ENCODE results near the gene B4GALT6. TPM values are rescaled to one million over a fixed set of nuclear protein-coding genes. Genes with fewer than 3 reads are reported as not detected.

B4GALT6 gene
- total and polyA plus RNA-seq, 2 experiments from 2014 or later: 3.2 to 14.1 TPM

- DNase-seq (ENCODE audit: low spot score): no peak
- WGBS (ENCODE audit: low lambda C conversion rate, missing lambda C conversion rate): 51% methylated on average over 2 of the region's 2 CpGs
- Histone ChIP-seq H3K27me3 (no peaks in the 10 kb centered on the region), H3K4me2 (no peak overlapping the region), H3K79me2 (no peaks in the 10 kb centered on the region), H3K9me3 (ENCODE audit: low read depth) (no peaks in the 10 kb centered on the region), H3K36me3 (replicated peaks; ENCODE audit: insufficient read depth, low read depth) (no peaks in the 10 kb centered on the region), H3K4me1 (ENCODE audit: insufficient read depth) (no peaks in the 10 kb centered on the region), H3K9me2 (replicated peaks; ENCODE audit: insufficient read depth) (no peaks in the 10 kb centered on the region), H4K20me1 (ENCODE audit: insufficient read depth, poor library complexity, severe bottlenecking) (no peaks in the 10 kb centered on the region), H3K4me3 (no peak overlapping the region), H2AFZ (no peak overlapping the region), H3K27ac (no peak overlapping the region)
- no peak for TF ChIP-seq CTCF (IDR thresholded peaks at IDR 0.05; ENCODE audit: poor library complexity)
- no peak for TF ChIP-seq EZH2phosphoT487 (IDR thresholded peaks at IDR 0.05; ENCODE audit: low read depth, severe bottlenecking, unreplicated experiment)
- TF ChIP-seq EZH2 (IDR thresholded peaks at IDR 0.05; ENCODE audit: borderline replicate concordance): no peak
These were observed 74.5 kb downstream of the B4GALT6 start for GRCh38 chr18:31609886-31610285.

- Histone ChIP-seq H3K27ac (no peak overlapping the region), H3K27me3 (no peaks in the 10 kb centered on the region), H3K9me2 (replicated peaks; ENCODE audit: insufficient read depth) (no peaks in the 10 kb centered on the region), H3K4me1 (ENCODE audit: insufficient read depth) (no peaks in the 10 kb centered on the region), H3K36me3 (replicated peaks; ENCODE audit: insufficient read depth, low read depth) (no peaks in the 10 kb centered on the region), H3K4me2 (no peak overlapping the region), H3K9me3 (ENCODE audit: low read depth) (no peaks in the 10 kb centered on the region), H3K79me2 (no peaks in the 10 kb centered on the region), H3K4me3 (no peak overlapping the region), H4K20me1 (ENCODE audit: insufficient read depth, poor library complexity, severe bottlenecking) (no peaks in the 10 kb centered on the region), H2AFZ (no peak overlapping the region)
- TF ChIP-seq CTCF (IDR thresholded peaks at IDR 0.05; ENCODE audit: poor library complexity) (no peak), EZH2phosphoT487 (IDR thresholded peaks at IDR 0.05; ENCODE audit: low read depth, severe bottlenecking, unreplicated experiment) (no peak), EZH2 (IDR thresholded peaks at IDR 0.05; ENCODE audit: borderline replicate concordance) (no peak)
- 78% methylated on average over 5 of the region's 5 CpGs for WGBS (ENCODE audit: low lambda C conversion rate, missing lambda C conversion rate)
- no peak for DNase-seq (ENCODE audit: low spot score)
These were observed 77.0 kb downstream of the B4GALT6 start for GRCh38 chr18:31607384-31607783.

DNA sequence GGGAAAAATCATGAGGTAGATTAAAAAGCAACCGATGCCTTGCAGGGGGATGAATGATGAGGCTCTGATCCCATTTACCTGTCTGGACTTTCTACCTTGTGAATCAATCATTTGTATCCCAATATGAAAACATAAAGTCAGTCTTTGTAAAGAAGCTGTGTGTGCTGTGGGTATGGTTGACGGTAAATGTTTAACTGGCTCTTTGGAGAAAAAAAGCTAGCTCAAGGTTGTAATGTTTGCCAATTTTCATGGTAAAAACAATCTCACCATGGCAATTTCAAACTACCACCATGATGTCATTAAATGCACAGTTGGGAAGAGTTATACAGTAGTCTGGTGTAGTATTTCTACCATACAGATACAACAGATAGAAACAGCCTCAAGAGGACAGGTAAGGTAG lies 78.1 kb downstream of the B4GALT6 start:
- Histone ChIP-seq H3K27me3 (no peaks in the 10 kb centered on the region), H3K9me3 (ENCODE audit: low read depth) (no peaks in the 10 kb centered on the region), H4K20me1 (ENCODE audit: insufficient read depth, poor library complexity, severe bottlenecking) (no peaks in the 10 kb centered on the region), H3K79me2 (no peaks in the 10 kb centered on the region), H3K36me3 (replicated peaks; ENCODE audit: insufficient read depth, low read depth) (no peaks in the 10 kb centered on the region), H3K4me3 (no peak overlapping the region), H3K9me2 (replicated peaks; ENCODE audit: insufficient read depth) (no peaks in the 10 kb centered on the region), H2AFZ (no peak overlapping the region), H3K27ac (no peak overlapping the region), H3K4me2 (no peak overlapping the region), H3K4me1 (ENCODE audit: insufficient read depth) (no peaks in the 10 kb centered on the region)
- no peak for DNase-seq (ENCODE audit: low spot score)
- WGBS (ENCODE audit: low lambda C conversion rate, missing lambda C conversion rate): 64% methylated on average over 2 of the region's 2 CpGs
- no peak for TF ChIP-seq EZH2 (IDR thresholded peaks at IDR 0.05; ENCODE audit: borderline replicate concordance)

DNA sequence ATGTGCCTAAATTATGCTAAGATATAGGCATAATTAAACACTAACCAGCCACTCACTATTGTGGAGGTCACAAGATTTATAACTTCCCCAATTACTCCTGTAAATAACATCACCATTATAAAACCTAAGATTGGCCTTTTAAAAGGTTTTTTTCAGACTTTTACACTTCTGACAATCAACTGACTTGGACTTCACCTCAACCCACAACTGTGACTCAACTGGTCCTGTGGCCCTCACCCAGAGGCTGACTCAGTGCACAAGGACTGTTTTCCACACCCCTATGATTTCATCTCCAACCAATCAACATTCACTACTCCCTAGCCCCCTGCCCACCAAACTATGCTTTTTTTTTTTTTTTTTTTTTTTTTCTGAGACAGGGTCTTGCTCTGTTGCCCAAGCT lies 81.1 kb downstream of the B4GALT6 start:
- H3K4me2 ChIP-seq: no peak overlapping the region
- no peak overlapping the region for H3K4me3 ChIP-seq
- no peak for TF ChIP-seq CTCF (IDR thresholded peaks at IDR 0.05; ENCODE audit: poor library complexity)
- no peak for TF ChIP-seq EZH2 (IDR thresholded peaks at IDR 0.05; ENCODE audit: borderline replicate concordance)
- TF ChIP-seq EZH2phosphoT487 (IDR thresholded peaks at IDR 0.05; ENCODE audit: low read depth, severe bottlenecking, unreplicated experiment): no peak
- H3K79me2 ChIP-seq: no peaks in the 10 kb centered on the region
- no peaks in the 10 kb centered on the region for H3K9me2 ChIP-seq (replicated peaks; ENCODE audit: insufficient read depth)
- H3K4me1 ChIP-seq (ENCODE audit: insufficient read depth): no peaks in the 10 kb centered on the region
- no peaks in the 10 kb centered on the region for H3K36me3 ChIP-seq (replicated peaks; ENCODE audit: insufficient read depth, low read depth)
- no peaks in the 10 kb centered on the region for H3K9me3 ChIP-seq (ENCODE audit: low read depth)
- no peaks in the 10 kb centered on the region for H4K20me1 ChIP-seq (ENCODE audit: insufficient read depth, poor library complexity, severe bottlenecking)
- no peak for DNase-seq (ENCODE audit: low spot score)
- no peaks in the 10 kb centered on the region for H3K27me3 ChIP-seq
- H3K27ac ChIP-seq: no peak overlapping the region
- H2AFZ ChIP-seq: no peak overlapping the region

Measured in hepatocyte (in vitro differentiated cells).